ENCODE results near the gene IFNAR1. TPM values are rescaled to one million over a fixed set of nuclear protein-coding genes. Genes with fewer than 3 reads are reported as not detected.

Gene IFNAR1
- total RNA-seq, 1 experiment from 2014 or later, result 20.4 TPM

- Histone ChIP-seq H3K9me3 (peaks cover 7% of the 10 kb centered on the region), H3K4me1 (peaks cover 6% of the 10 kb centered on the region; the same call in 1 of the 2 replicates), H3K4me3 (ENCODE audit: low read depth, low read length) (no peak overlapping the region), H3K27me3 (replicated peaks; ENCODE audit: control insufficient read depth, insufficient read depth, low read length) (no peaks in the 10 kb centered on the region), H3K36me3 (ENCODE audit: control insufficient read depth, insufficient read depth, low read length) (no peaks in the 10 kb centered on the region)
- no peaks in the 10 kb centered on the region for H3K27me3 Mint-ChIP-seq (ENCODE audit: insufficient read depth, unreplicated experiment)
- H3K36me3 Mint-ChIP-seq (ENCODE audit: insufficient read depth, unreplicated experiment), result no peaks in the 10 kb centered on the region
- H3K4me1 Mint-ChIP-seq (ENCODE audit: low read depth, unreplicated experiment), result no peaks in the 10 kb centered on the region
- POLR2A ChIA-PET, result no interaction called here
- intact Hi-C loops (cut with micrococcal nuclease; ENCODE audit: unreplicated experiment), result loop anchor here (5.0 kb wide), 1 partner anchor 105 kb away; the partner anchor contains the start of gene IL10RB
- BruUV-seq (replicated peaks), result no TSS peak
- H3K9me3 Mint-ChIP-seq (ENCODE audit: unreplicated experiment), result peaks cover 4% of the 10 kb centered on the region
- no peak overlapping the region for H3K27ac Mint-ChIP-seq (ENCODE audit: unreplicated experiment)
- H3K4me3 Mint-ChIP-seq (ENCODE audit: unreplicated experiment), result no peak overlapping the region
- no peak for TF ChIP-seq CTCF (IDR thresholded peaks at IDR 0.05; ENCODE audit: insufficient read depth in 1 of 2, low read depth in 1 of 2, low read length in 1 of 2, severe bottlenecking in 1 of 2, unreplicated experiment in 1 of 2)
- CTCF ChIA-PET, result no interaction called here
- DNase-seq, result no peak
These were observed 47.8 kb downstream of the IFNAR1 start for GRCh38 chr21:33372582-33372981.

GRCh38 chr21:33373451-33373850 lies 48.7 kb downstream of the IFNAR1 start:
- CTCF ChIA-PET, result interaction anchor here (1.4 kb wide), 1 partner anchor 48 kb away, joined by 3 read pairs; the partner anchor contains the start of gene IFNAR1
- intact Hi-C loops (cut with micrococcal nuclease; ENCODE audit: unreplicated experiment), result loop anchor here (5.0 kb wide), 1 partner anchor 106 kb away; the partner anchor contains the start of gene IL10RB
- no peak overlapping the region for H3K27ac Mint-ChIP-seq (ENCODE audit: unreplicated experiment)
- H3K27me3 Mint-ChIP-seq (ENCODE audit: insufficient read depth, unreplicated experiment), result no peaks in the 10 kb centered on the region
- H3K4me1 ChIP-seq, result peaks cover 6% of the 10 kb centered on the region; the same call in 1 of the 2 replicates
- H3K4me3 Mint-ChIP-seq (ENCODE audit: unreplicated experiment), result no peak overlapping the region
- no peak for TF ChIP-seq CTCF (IDR thresholded peaks at IDR 0.05; ENCODE audit: insufficient read depth in 1 of 2, low read depth in 1 of 2, low read length in 1 of 2, severe bottlenecking in 1 of 2, unreplicated experiment in 1 of 2)
- no peaks in the 10 kb centered on the region for H3K36me3 Mint-ChIP-seq (ENCODE audit: insufficient read depth, unreplicated experiment)
- no TSS peak for BruUV-seq (replicated peaks)
- POLR2A ChIA-PET, result no interaction called here
- no peaks in the 10 kb centered on the region for H3K27me3 ChIP-seq (replicated peaks; ENCODE audit: control insufficient read depth, insufficient read depth, low read length)
- H3K9me3 Mint-ChIP-seq (ENCODE audit: unreplicated experiment), result no peaks in the 10 kb centered on the region
- no peak for DNase-seq
- no peak overlapping the region for H3K4me3 ChIP-seq (ENCODE audit: low read depth, low read length)
- no peaks in the 10 kb centered on the region for H3K36me3 ChIP-seq (ENCODE audit: control insufficient read depth, insufficient read depth, low read length)
- H3K4me1 Mint-ChIP-seq (ENCODE audit: low read depth, unreplicated experiment), result no peaks in the 10 kb centered on the region
- H3K9me3 ChIP-seq, result peaks cover 3% of the 10 kb centered on the region

- H3K4me1 ChIP-seq, result peaks cover 6% of the 10 kb centered on the region; the same call in 1 of the 2 replicates
- DNase-seq, result no peak
- H3K4me3 Mint-ChIP-seq (ENCODE audit: unreplicated experiment), result no peak overlapping the region
- intact Hi-C loops (cut with micrococcal nuclease; ENCODE audit: unreplicated experiment), result loop anchor here (1.0 to 5.0 kb wide), 3 partner anchors 13 to 175 kb away; partner anchors contain the start of gene IL10RB
- ChIA-PET POLR2A (no interaction called here), CTCF (interaction anchor here (1.4 kb wide), 1 partner anchor 49 kb away, joined by 3 read pairs; the partner anchor contains the start of gene IFNAR1)
- H3K9me3 Mint-ChIP-seq (ENCODE audit: unreplicated experiment), result no peaks in the 10 kb centered on the region
- TF ChIP-seq CTCF (IDR thresholded peaks at IDR 0.05; ENCODE audit: insufficient read depth in 1 of 2, low read depth in 1 of 2, low read length in 1 of 2, severe bottlenecking in 1 of 2, unreplicated experiment in 1 of 2), result no peak
- BruUV-seq (replicated peaks), result no TSS peak
- H3K4me1 Mint-ChIP-seq (ENCODE audit: low read depth, unreplicated experiment), result no peaks in the 10 kb centered on the region
- H3K27me3 Mint-ChIP-seq (ENCODE audit: insufficient read depth, unreplicated experiment), result no peaks in the 10 kb centered on the region
- no peaks in the 10 kb centered on the region for H3K36me3 Mint-ChIP-seq (ENCODE audit: insufficient read depth, unreplicated experiment)
- H3K9me3 ChIP-seq, result no peaks in the 10 kb centered on the region
- no peak overlapping the region for H3K27ac Mint-ChIP-seq (ENCODE audit: unreplicated experiment)
- no peak overlapping the region for H3K4me3 ChIP-seq (ENCODE audit: low read depth, low read length)
- no peaks in the 10 kb centered on the region for H3K36me3 ChIP-seq (ENCODE audit: control insufficient read depth, insufficient read depth, low read length)
- no peaks in the 10 kb centered on the region for H3K27me3 ChIP-seq (replicated peaks; ENCODE audit: control insufficient read depth, insufficient read depth, low read length)
These were observed 49.3 kb downstream of the IFNAR1 start for GRCh38 chr21:33374080-33374449.
